T-helper 1 cell treated with Interleukin-12 subunit alpha and Interleukin-12 subunit beta and Interleukin-4 antibody, amounts not matched to agents 30 ng/mL and 1 ng/mL, for 36 hours (primary cell): ENCODE results near the gene TRABD2A. TPM values are rescaled to one million over a fixed set of nuclear protein-coding genes. Genes with fewer than 3 reads are reported as not detected.
"Not testable (repeated sequence)": the region's sequence is repeated elsewhere in the genome, so short reads cannot be mapped to it uniquely, and the experiment has no call there.

Experiments used
- intact Hi-C: fragments of 100-400 bp; cut with micrococcal nuclease; formaldehyde crosslinking; loops from one replicate; pipeline ENCODE4 v1.15.1; 2024
- total RNA-seq: library from RNA; stranded (reverse); gene quantifications from 2 replicates; pipeline ENCODE4 v1.2.3, GENCODE V29; 2022

Gene TRABD2A, protein sequence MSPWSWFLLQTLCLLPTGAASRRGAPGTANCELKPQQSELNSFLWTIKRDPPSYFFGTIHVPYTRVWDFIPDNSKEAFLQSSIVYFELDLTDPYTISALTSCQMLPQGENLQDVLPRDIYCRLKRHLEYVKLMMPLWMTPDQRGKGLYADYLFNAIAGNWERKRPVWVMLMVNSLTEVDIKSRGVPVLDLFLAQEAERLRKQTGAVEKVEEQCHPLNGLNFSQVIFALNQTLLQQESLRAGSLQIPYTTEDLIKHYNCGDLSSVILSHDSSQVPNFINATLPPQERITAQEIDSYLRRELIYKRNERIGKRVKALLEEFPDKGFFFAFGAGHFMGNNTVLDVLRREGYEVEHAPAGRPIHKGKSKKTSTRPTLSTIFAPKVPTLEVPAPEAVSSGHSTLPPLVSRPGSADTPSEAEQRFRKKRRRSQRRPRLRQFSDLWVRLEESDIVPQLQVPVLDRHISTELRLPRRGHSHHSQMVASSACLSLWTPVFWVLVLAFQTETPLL
- 65.2 and 66.6 TPM in 2 replicates for total RNA-seq

DNA sequence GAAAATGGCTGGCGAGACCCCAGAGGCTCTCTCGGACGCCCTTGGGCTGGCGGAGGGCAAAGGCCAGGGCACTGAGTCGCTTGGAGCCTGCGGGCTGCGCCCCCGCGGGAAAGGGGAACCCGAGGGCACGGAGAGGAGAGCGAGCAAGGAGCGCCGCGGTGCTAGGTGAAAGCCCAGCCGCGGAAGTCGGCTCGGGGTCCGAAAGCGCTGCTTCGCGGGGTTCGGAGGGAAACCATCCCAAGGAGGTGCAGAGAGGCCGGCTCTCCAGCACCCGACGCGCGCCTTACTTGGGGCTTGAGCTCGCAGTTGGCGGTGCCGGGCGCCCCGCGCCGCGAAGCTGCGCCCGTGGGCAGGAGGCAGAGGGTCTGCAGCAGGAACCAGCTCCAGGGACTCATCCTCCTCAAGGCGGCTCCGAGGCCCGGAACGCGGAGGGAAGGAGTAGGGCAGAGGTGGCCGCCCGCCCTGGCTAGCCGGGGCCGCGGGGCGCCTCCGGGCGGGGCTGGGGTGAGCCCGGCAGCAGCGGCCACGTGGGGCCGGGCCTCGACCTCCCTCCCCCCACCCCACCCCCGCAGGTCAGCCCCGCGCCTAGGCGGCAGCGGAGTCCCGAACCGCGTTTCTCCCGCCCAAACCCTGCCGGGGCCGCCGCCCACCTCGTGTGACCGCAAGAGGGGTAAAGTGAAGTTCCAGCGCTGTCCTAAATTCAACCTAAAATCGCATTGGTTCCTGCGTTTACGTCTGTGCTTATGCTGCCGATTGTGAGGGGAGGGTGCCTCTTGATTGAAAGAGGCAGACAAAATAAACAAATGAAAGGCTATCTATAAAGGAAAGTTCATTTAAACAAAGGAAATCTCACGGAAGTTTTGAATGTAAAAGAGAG lies at the start of gene TRABD2A:
TSS of gene TRABD2A (minus strand) at position 440 of the 877 bp plus-strand sequence. CDS start at position 395, 45 bp downstream.
- intact Hi-C loops = loop anchor here (1.0 to 10.0 kb wide), 7 partner anchors 8 to 566 kb away; partner anchors contain the start of gene SUCLG1

DNA sequence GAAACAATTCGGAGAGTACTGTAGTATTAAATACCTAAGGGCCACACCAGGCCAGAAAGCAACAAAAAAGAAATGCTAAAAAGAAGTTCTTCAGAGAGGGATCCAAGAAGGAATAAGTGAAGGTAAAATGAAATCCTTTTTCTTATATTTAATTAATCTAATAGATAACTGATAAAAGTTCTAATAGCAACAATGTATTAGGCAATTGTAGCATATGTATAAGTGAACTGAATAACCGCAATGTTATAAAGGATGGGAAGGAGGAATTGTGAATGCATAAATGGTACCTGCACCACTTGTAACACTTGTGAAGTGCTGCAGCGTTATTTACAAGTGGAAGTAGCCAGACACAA lies 46.4 kb upstream of the TRABD2A start:
- intact Hi-C loops = loop anchor here (1.0 to 10.0 kb wide), 8 partner anchors 11 to 1582 kb away; no protein-coding TSS in a partner anchor

DNA sequence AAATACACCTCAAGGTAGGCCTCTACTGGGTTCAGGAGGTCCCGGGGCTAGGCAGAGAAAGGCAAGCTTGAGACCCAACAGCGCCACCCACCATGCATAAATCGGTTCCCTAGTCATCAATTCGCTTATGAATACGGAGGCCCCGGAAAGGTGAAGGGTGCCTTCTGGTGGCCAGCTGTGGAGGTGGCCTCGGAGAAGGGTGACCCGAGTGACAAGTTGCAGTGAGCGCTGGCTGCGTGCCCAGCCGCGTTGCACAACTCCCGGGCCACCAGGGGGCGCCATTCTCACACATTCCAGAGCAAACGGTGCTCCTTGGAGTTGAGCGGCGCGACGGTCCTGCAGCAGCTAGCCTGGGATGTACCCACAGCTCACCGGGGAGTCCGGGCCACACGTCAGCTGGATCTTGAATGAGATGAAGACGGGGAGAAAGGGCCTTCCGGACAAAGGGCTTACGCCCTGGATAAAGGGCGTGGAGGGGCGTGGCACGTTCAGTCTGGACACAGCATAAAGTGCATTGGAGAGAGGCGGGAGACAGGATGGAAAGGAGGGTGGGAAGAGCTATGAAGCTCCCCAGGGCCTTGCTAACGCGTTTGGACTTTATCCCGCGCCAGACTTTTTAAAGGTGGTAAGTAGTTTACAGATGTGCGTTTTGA lies 45.0 kb upstream of the TRABD2A start:
- intact Hi-C loops = loop anchor here (1.0 to 10.0 kb wide), 11 partner anchors 21 to 1581 kb away; partner anchors contain the start of genes DNAH6, SUCLG1 and TMSB10

DNA sequence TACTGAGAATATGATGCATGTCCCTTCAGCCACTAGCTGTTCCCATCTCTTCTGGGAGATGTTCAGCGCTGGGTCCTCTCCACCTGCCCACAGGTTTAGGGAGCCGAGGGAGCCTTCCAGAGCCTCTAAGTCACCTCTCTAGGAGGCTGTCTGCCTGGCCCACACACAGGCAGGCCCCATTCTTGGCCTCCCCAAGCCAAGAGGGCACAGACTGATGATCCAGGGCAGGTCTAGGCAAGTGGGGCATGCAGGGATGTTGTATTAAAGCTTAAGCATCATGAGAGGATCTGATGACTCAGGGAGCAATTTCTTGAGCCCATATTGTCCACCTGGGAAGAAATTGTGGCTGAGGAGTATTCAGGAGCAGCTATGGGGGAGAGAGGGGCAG lies 44.4 kb upstream of the TRABD2A start:
- intact Hi-C loops = loop anchor here (1.0 to 10.0 kb wide), 10 partner anchors 20 to 1581 kb away; partner anchors contain the start of genes DNAH6, SUCLG1 and TMSB10

GRCh38 chr2:84924173-84925106 lies 43.6 kb upstream of the TRABD2A start:
- intact Hi-C loops = loop anchor here (1.0 to 10.0 kb wide), 10 partner anchors 19 to 1580 kb away; partner anchors contain the start of genes DNAH6, SUCLG1 and TMSB10

DNA sequence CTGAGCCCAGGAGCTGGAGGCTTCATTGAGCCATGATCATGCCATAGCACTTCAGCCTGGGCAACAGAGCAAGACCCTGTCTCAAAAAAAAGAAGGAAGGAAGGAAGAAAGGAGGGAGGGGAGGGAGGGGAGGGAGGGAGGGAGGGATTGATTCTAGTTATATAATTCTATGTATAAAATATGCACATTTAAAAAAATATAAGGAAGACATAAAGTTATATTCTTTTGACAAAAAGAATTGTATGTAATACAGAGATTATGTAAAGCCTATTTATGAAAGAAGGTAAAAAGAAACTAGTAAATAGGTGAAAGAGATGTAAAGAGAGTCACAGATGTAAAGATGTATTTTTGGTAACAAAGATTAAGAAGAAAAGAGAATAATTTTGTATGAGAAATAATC lies 42.1 kb upstream of the TRABD2A start:
- intact Hi-C loops = loop anchor here (10.0 kb wide), 1 partner anchor 1578 kb away; no protein-coding TSS in a partner anchor

DNA sequence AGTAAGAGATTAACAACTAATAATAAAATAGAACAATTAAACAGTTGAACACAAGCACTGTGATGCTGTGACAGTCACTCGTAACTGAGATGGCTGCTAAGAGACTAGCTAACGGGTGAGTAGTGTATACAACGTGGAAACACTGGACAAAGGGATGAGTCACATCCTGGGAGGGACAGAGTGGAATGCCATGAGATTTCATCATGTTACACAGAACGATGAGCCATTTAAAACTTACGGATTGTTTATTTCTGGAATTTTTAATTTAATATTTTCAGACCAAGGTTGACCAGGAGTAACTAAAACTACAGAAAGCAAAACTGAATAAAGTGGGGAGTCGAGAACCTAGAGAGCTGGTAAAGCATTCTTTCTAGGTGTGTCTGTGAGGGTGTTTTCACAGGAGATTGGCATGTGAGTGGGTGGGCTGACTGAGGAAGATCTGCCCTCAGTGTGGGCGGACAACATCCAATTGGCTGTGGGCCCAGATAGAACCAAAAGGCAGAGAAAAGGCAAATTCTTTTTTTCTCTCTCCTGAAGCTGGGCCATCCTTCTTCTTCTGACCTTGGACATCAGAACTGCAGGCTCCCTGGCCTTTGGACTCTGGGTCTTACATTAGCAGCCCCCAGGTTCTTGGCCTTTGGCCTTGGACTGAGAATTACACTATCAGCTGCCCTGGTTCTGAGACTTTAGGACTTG lies 39.1 kb upstream of the TRABD2A start:
- intact Hi-C loops = loop anchor here (10.0 kb wide), 1 partner anchor 1575 kb away; no protein-coding TSS in a partner anchor

GRCh38 chr2:84918430-84918829 lies 37.5 kb upstream of the TRABD2A start:
- intact Hi-C loops = no loop called here

GRCh38 chr2:84917821-84918220 lies 36.9 kb upstream of the TRABD2A start:
- intact Hi-C loops = not testable (repeated sequence)

GRCh38 chr2:84915675-84916074 lies 34.8 kb upstream of the TRABD2A start:
- intact Hi-C loops = not testable (repeated sequence)

DNA sequence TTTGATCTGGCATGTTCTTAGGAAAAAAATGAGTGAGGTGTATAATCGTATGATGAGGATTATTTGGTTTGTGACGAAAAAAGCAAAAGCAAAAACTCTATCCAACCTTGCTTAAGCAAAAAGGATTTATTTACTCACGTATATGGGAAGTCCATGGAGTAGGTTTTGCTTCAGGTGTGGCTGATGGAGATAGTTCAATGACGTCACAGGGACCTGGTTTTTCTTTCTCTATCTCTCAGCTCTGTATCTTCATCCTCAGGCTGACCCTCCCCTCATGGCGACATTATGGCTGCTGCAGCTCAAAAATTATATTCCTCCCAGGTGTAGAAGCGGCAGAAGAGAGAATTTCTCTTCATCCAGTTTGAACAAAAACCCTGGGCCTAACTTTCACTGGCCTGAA lies 33.5 kb upstream of the TRABD2A start:
- intact Hi-C loops = no loop called here

DNA sequence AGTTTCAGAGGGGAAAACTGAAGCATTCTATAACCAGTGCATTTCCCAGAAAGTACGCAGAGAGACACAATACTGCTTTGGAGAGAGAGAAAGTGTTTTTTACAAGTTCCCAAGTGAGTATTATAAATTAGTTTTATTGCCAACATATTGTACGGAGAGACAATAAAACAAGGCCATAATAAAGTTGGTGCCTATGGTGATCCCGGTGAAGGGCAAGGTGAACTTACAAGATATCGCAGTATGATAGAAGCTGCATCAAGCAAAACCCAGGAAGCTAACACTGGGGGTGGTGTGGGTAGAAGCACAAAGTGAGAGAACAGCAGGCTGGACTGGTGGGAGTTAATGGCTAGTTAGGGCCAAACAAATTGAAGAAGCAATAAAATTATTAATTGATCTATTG lies 32.1 kb upstream of the TRABD2A start:
- intact Hi-C loops = no loop called here

GRCh38 chr2:84911135-84911678 lies 30.3 kb upstream of the TRABD2A start:
- intact Hi-C loops = no loop called here

GRCh38 chr2:84908948-84909713 lies 28.2 kb upstream of the TRABD2A start:
- intact Hi-C loops = loop anchor here (1.0 to 2.0 kb wide), 2 partner anchors 126 to 414 kb away; no protein-coding TSS in a partner anchor

- intact Hi-C loops = loop anchor here (1.0 kb wide), 1 partner anchor 9 kb away; no protein-coding TSS in a partner anchor
Measured at GRCh38 chr2:84906900-84907714, 26.2 kb upstream of the TRABD2A start.

DNA sequence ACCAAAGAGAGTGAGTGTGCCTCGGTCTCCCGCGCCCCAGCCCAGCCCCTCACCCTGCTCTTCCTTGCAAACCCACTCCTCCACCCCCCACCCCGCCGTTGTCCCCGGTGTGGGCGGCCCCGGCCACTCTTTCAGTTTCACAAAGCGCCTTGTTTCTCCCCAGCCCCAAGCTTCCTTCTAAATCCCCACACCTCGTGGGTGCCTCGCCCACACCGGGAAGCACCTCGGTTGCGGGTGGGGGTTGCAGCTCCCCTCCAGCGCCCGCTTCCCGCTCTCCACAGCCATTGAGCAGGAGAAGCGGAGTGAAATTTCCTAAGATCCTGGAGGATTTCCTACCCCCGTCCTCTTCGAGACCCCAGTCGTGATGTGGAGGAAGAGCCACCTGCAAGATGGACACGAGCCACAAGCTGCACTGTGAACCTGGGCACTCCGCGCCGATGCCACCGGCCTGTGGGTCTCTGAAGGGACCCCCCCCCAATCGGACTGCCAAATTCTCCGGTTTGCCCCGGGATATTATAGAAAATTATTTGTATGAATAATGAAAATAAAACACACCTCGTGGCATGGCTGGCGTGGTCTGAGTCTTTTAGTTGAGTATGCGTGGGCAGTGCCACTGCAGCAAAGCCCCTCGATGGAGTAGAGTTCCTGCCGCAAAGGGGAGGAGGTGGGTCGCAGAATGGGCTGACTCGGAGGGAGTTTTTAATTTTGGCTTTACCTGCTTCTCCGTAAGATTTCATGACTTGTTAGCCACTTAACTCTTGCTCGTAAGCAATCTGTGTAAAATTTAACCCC lies 25.4 kb upstream of the TRABD2A start:
- intact Hi-C loops = no loop called here
